ENCODE measurements around the gene KCNJ15.

KCNJ15 gene

GRCh38 chr21:38256599-38257302 is at the start of gene KCNJ15:
Gene KCNJ15 (plus strand): TSS chr21:38256991. CDS start chr21:38299262, 42,271 bp downstream.
- no peaks in the 10 kb centered on the region for H4K20me1 ChIP-seq (ENCODE audit: insufficient read depth, low read length)

GRCh38 chr21:38208118-38208517 is 48.7 kb upstream of the KCNJ15 start:
- Histone ChIP-seq H3K27me3 (ENCODE audit: low read depth, low read length) (peaks cover 3% of the 10 kb centered on the region; the same call in 1 of the 2 replicates), H2AFZ (ENCODE audit: low read depth, low read length) (no peak overlapping the region), H3K9ac (ENCODE audit: low read length) (no peak overlapping the region), H3K36me3 (replicated peaks; ENCODE audit: low read depth, low read length) (no peaks in the 10 kb centered on the region), H3K9me3 (ENCODE audit: insufficient read depth, low read length) (no peaks in the 10 kb centered on the region), H3K4me3 (ENCODE audit: low read length) (no peak overlapping the region), H3K4me2 (ENCODE audit: low read length) (no peak overlapping the region), H3K79me2 (ENCODE audit: low read length) (no peaks in the 10 kb centered on the region), H3K27ac (ENCODE audit: low read length) (no peak overlapping the region), H3K4me1 (ENCODE audit: low read length) (no peaks in the 10 kb centered on the region), H4K20me1 (ENCODE audit: insufficient read depth, low read length) (no peaks in the 10 kb centered on the region)
- TF ChIP-seq CTCF (IDR thresholded peaks at IDR 0.05; ENCODE audit: low read depth, low read length) (no peak), EZH2phosphoT487 (IDR thresholded peaks at IDR 0.05; ENCODE audit: low read depth) (no peak)

More at GRCh38 chr21:38256599-38257302, at the start of gene KCNJ15:
- no peak for TF ChIP-seq EZH2phosphoT487 (IDR thresholded peaks at IDR 0.05; ENCODE audit: low read depth)
- TF ChIP-seq CTCF (IDR thresholded peaks at IDR 0.05; ENCODE audit: low read depth, low read length) = no peak
- Histone ChIP-seq H3K4me3 (ENCODE audit: low read length) (no peak within 1 kb of the TSS), H3K36me3 (replicated peaks; ENCODE audit: low read depth, low read length) (no peaks in the 10 kb centered on the region), H3K4me2 (ENCODE audit: low read length) (no peak within 1 kb of the TSS), H3K9me3 (ENCODE audit: insufficient read depth, low read length) (no peaks in the 10 kb centered on the region), H3K27ac (ENCODE audit: low read length) (no peak within 1 kb of the TSS), H3K4me1 (ENCODE audit: low read length) (no peaks in the 10 kb centered on the region), H3K79me2 (ENCODE audit: low read length) (no peaks in the 10 kb centered on the region), H3K27me3 (ENCODE audit: low read depth, low read length) (no peaks in the 10 kb centered on the region), H2AFZ (ENCODE audit: low read depth, low read length) (no peak within 1 kb of the TSS), H3K9ac (ENCODE audit: low read length) (no peak within 1 kb of the TSS)

- Histone ChIP-seq H3K4me3 (ENCODE audit: low read length) (no peak overlapping the region), H3K79me2 (ENCODE audit: low read length) (no peaks in the 10 kb centered on the region), H3K4me1 (ENCODE audit: low read length) (no peaks in the 10 kb centered on the region), H4K20me1 (ENCODE audit: insufficient read depth, low read length) (no peaks in the 10 kb centered on the region), H3K27me3 (ENCODE audit: low read depth, low read length) (peaks cover 7% of the 10 kb centered on the region; the same call in 1 of the 2 replicates), H2AFZ (ENCODE audit: low read depth, low read length) (no peak overlapping the region), H3K27ac (ENCODE audit: low read length) (no peak overlapping the region), H3K9me3 (ENCODE audit: insufficient read depth, low read length) (no peaks in the 10 kb centered on the region), H3K36me3 (replicated peaks; ENCODE audit: low read depth, low read length) (no peaks in the 10 kb centered on the region), H3K9ac (ENCODE audit: low read length) (no peak overlapping the region), H3K4me2 (ENCODE audit: low read length) (no peak overlapping the region)
- TF ChIP-seq CTCF (IDR thresholded peaks at IDR 0.05; ENCODE audit: low read depth, low read length) = no peak
- no peak for TF ChIP-seq EZH2phosphoT487 (IDR thresholded peaks at IDR 0.05; ENCODE audit: low read depth)
Measured at GRCh38 chr21:38211321-38211720, 45.5 kb upstream of the KCNJ15 start.

- Histone ChIP-seq H3K9ac (ENCODE audit: low read length) (no peak overlapping the region), H3K9me3 (ENCODE audit: insufficient read depth, low read length) (no peaks in the 10 kb centered on the region), H3K79me2 (ENCODE audit: low read length) (no peaks in the 10 kb centered on the region), H3K4me2 (ENCODE audit: low read length) (no peak overlapping the region), H3K4me1 (ENCODE audit: low read length) (no peaks in the 10 kb centered on the region), H2AFZ (ENCODE audit: low read depth, low read length) (no peak overlapping the region), H3K4me3 (ENCODE audit: low read length) (no peak overlapping the region), H4K20me1 (ENCODE audit: insufficient read depth, low read length) (no peaks in the 10 kb centered on the region), H3K36me3 (replicated peaks; ENCODE audit: low read depth, low read length) (no peaks in the 10 kb centered on the region), H3K27me3 (ENCODE audit: low read depth, low read length) (peaks cover 7% of the 10 kb centered on the region; the same call in 1 of the 2 replicates), H3K27ac (ENCODE audit: low read length) (no peak overlapping the region)
- TF ChIP-seq EZH2phosphoT487 (IDR thresholded peaks at IDR 0.05; ENCODE audit: low read depth) (no peak), CTCF (IDR thresholded peaks at IDR 0.05; ENCODE audit: low read depth, low read length) (no peak)
Measured at GRCh38 chr21:38212706-38213105, 44.1 kb upstream of the KCNJ15 start.

Data from OCI-LY3 (cell line).